ENCODE measurements around the gene DCDC2C. TPM values are rescaled to one million over a fixed set of nuclear protein-coding genes. Genes with fewer than 3 reads are reported as not detected.

DCDC2C gene
- total RNA-seq, 1 donor from 2014 or later, result not detected

GRCh38 chr2:3776311-3776710, 72.9 kb downstream of the DCDC2C start:
- Mint-ChIP-seq H3K9me3 (no peaks in the 10 kb centered on the region), H3K36me3 (no peaks in the 10 kb centered on the region), H3K27ac (no peak overlapping the region), H3K27me3 (ENCODE audit: low read depth) (peaks cover 56% of the 10 kb centered on the region), H3K4me1 (peaks cover 14% of the 10 kb centered on the region), H3K4me3 (no peak overlapping the region)
- DNase-seq (ENCODE audit: low spot score in 2 of 2, unreplicated experiment in 2 of 2), result no peak
- TF ChIP-seq, protein P1, sequence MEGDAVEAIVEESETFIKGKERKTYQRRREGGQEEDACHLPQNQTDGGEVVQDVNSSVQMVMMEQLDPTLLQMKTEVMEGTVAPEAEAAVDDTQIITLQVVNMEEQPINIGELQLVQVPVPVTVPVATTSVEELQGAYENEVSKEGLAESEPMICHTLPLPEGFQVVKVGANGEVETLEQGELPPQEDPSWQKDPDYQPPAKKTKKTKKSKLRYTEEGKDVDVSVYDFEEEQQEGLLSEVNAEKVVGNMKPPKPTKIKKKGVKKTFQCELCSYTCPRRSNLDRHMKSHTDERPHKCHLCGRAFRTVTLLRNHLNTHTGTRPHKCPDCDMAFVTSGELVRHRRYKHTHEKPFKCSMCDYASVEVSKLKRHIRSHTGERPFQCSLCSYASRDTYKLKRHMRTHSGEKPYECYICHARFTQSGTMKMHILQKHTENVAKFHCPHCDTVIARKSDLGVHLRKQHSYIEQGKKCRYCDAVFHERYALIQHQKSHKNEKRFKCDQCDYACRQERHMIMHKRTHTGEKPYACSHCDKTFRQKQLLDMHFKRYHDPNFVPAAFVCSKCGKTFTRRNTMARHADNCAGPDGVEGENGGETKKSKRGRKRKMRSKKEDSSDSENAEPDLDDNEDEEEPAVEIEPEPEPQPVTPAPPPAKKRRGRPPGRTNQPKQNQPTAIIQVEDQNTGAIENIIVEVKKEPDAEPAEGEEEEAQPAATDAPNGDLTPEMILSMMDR (IDR thresholded peaks at IDR 0.05; ENCODE audit: unreplicated experiment), result no peak

GRCh38 chr2:3777966-3778365, 74.6 kb downstream of the DCDC2C start:
- peaks cover 40% of the 10 kb centered on the region for H3K27me3 Mint-ChIP-seq (ENCODE audit: low read depth)
- peaks cover 14% of the 10 kb centered on the region for H3K4me1 Mint-ChIP-seq
- no peak overlapping the region for H3K4me3 Mint-ChIP-seq
- TF ChIP-seq, protein P1 (IDR thresholded peaks at IDR 0.05; ENCODE audit: unreplicated experiment), result no peak
- no peaks in the 10 kb centered on the region for H3K9me3 Mint-ChIP-seq
- H3K27ac Mint-ChIP-seq, result no peak overlapping the region
- no peaks in the 10 kb centered on the region for H3K36me3 Mint-ChIP-seq
- no peak for DNase-seq (ENCODE audit: low spot score in 2 of 2, unreplicated experiment in 2 of 2)

- H3K9me3 Mint-ChIP-seq, result no peaks in the 10 kb centered on the region
- DNase-seq (ENCODE audit: low spot score in 2 of 2, unreplicated experiment in 2 of 2), result no peak
- no peaks in the 10 kb centered on the region for H3K36me3 Mint-ChIP-seq
- no peak overlapping the region for H3K4me3 Mint-ChIP-seq
- H3K27me3 Mint-ChIP-seq (ENCODE audit: low read depth), result peaks cover 36% of the 10 kb centered on the region
- TF ChIP-seq, protein P1 (IDR thresholded peaks at IDR 0.05; ENCODE audit: unreplicated experiment), result no peak
- no peak overlapping the region for H3K27ac Mint-ChIP-seq
- H3K4me1 Mint-ChIP-seq, result peaks cover 14% of the 10 kb centered on the region
Observed at GRCh38 chr2:3778851-3779495, 75.6 kb downstream of the DCDC2C start.

GRCh38 chr2:3779496-3780049, 76.2 kb downstream of the DCDC2C start:
- DNase-seq (ENCODE audit: low spot score in 2 of 2, unreplicated experiment in 2 of 2), result no peak
- H3K27me3 Mint-ChIP-seq (ENCODE audit: low read depth), result peaks cover 36% of the 10 kb centered on the region
- TF ChIP-seq, protein P1 (IDR thresholded peaks at IDR 0.05; ENCODE audit: unreplicated experiment), result no peak
- H3K4me1 Mint-ChIP-seq, result peaks cover 14% of the 10 kb centered on the region
- no peaks in the 10 kb centered on the region for H3K36me3 Mint-ChIP-seq
- no peak overlapping the region for H3K4me3 Mint-ChIP-seq
- peak overlapping the region; percentile 10 for H3K27ac Mint-ChIP-seq
- H3K9me3 Mint-ChIP-seq, result no peaks in the 10 kb centered on the region

- TF ChIP-seq, protein P1 (IDR thresholded peaks at IDR 0.05; ENCODE audit: unreplicated experiment), result peak; percentile 42
- Mint-ChIP-seq H3K27me3 (ENCODE audit: low read depth) (peaks cover 37% of the 10 kb centered on the region), H3K4me1 (peaks cover 14% of the 10 kb centered on the region), H3K27ac (no peak overlapping the region), H3K9me3 (no peaks in the 10 kb centered on the region), H3K36me3 (no peaks in the 10 kb centered on the region), H3K4me3 (no peak overlapping the region)
- peak in 1 of 2 experiments; percentile 71 for DNase-seq (ENCODE audit: low spot score in 2 of 2, unreplicated experiment in 2 of 2)
Observed at GRCh38 chr2:3780477-3781402, 77.4 kb downstream of the DCDC2C start.

Measured in mesothelial cell of epicardium (in vitro differentiated cells).